Measurements from ENCODE around the gene SUMO4. TPM values are rescaled to one million over a fixed set of nuclear protein-coding genes. Genes with fewer than 3 reads are reported as not detected.

SUMO4 gene
- total and polyA plus RNA-seq, 10 of the 15 experiments (the other 5 are each of a cell fraction or from before 2014, with no cell fraction given): 0.07 to 5.3 (median 1.0) TPM; not detected in 1

DNA sequence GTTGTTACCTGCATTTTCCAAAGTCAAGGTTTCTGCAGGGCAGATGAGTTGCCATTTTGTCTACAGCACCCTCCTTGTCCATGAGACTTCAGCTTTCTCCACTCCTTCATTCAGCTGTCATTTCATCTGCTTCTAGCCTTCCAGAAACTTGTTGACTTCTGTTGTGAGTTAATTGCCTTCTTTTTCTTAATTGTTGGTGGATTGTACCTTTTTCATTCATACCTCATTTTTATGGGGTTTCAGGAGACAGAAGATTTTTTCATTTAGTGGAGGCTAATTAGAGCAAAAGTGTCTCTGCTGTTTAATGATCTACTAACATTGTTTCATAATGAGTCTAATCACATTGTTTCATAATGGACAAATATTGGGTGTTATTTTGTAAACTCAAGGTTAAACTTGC, 7.5 kb upstream of the SUMO4 start (continued):
- TF ChIP-seq SREBF1 (IDR thresholded peaks at IDR 0.05; ENCODE audit: low read length): no peak
- no peak for TF ChIP-seq POLR2AphosphoS5 (IDR thresholded peaks at IDR 0.05; ENCODE audit: low read length)
- TF ChIP-seq, protein P1, sequence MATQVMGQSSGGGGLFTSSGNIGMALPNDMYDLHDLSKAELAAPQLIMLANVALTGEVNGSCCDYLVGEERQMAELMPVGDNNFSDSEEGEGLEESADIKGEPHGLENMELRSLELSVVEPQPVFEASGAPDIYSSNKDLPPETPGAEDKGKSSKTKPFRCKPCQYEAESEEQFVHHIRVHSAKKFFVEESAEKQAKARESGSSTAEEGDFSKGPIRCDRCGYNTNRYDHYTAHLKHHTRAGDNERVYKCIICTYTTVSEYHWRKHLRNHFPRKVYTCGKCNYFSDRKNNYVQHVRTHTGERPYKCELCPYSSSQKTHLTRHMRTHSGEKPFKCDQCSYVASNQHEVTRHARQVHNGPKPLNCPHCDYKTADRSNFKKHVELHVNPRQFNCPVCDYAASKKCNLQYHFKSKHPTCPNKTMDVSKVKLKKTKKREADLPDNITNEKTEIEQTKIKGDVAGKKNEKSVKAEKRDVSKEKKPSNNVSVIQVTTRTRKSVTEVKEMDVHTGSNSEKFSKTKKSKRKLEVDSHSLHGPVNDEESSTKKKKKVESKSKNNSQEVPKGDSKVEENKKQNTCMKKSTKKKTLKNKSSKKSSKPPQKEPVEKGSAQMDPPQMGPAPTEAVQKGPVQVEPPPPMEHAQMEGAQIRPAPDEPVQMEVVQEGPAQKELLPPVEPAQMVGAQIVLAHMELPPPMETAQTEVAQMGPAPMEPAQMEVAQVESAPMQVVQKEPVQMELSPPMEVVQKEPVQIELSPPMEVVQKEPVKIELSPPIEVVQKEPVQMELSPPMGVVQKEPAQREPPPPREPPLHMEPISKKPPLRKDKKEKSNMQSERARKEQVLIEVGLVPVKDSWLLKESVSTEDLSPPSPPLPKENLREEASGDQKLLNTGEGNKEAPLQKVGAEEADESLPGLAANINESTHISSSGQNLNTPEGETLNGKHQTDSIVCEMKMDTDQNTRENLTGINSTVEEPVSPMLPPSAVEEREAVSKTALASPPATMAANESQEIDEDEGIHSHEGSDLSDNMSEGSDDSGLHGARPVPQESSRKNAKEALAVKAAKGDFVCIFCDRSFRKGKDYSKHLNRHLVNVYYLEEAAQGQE (IDR thresholded peaks at IDR 0.05; ENCODE audit: low read depth, low read length): no peak
- TF ChIP-seq YY1 (IDR thresholded peaks at IDR 0.05; ENCODE audit: low read depth, low read length): no peak
- TF ChIP-seq, protein P2, sequence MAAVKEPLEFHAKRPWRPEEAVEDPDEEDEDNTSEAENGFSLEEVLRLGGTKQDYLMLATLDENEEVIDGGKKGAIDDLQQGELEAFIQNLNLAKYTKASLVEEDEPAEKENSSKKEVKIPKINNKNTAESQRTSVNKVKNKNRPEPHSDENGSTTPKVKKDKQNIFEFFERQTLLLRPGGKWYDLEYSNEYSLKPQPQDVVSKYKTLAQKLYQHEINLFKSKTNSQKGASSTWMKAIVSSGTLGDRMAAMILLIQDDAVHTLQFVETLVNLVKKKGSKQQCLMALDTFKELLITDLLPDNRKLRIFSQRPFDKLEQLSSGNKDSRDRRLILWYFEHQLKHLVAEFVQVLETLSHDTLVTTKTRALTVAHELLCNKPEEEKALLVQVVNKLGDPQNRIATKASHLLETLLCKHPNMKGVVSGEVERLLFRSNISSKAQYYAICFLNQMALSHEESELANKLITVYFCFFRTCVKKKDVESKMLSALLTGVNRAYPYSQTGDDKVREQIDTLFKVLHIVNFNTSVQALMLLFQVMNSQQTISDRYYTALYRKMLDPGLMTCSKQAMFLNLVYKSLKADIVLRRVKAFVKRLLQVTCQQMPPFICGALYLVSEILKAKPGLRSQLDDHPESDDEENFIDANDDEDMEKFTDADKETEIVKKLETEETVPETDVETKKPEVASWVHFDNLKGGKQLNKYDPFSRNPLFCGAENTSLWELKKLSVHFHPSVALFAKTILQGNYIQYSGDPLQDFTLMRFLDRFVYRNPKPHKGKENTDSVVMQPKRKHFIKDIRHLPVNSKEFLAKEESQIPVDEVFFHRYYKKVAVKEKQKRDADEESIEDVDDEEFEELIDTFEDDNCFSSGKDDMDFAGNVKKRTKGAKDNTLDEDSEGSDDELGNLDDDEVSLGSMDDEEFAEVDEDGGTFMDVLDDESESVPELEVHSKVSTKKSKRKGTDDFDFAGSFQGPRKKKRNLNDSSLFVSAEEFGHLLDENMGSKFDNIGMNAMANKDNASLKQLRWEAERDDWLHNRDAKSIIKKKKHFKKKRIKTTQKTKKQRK (IDR thresholded peaks at IDR 0.05; ENCODE audit: low read depth, low read length): no peak
- no peak for TF ChIP-seq WRNIP1 (IDR thresholded peaks at IDR 0.05; ENCODE audit: borderline replicate concordance, low read depth, low read length)
- TF ChIP-seq CHD2 (IDR thresholded peaks at IDR 0.05; ENCODE audit: borderline replicate concordance, low read depth, low read length): no peak
- TF ChIP-seq, protein P3, sequence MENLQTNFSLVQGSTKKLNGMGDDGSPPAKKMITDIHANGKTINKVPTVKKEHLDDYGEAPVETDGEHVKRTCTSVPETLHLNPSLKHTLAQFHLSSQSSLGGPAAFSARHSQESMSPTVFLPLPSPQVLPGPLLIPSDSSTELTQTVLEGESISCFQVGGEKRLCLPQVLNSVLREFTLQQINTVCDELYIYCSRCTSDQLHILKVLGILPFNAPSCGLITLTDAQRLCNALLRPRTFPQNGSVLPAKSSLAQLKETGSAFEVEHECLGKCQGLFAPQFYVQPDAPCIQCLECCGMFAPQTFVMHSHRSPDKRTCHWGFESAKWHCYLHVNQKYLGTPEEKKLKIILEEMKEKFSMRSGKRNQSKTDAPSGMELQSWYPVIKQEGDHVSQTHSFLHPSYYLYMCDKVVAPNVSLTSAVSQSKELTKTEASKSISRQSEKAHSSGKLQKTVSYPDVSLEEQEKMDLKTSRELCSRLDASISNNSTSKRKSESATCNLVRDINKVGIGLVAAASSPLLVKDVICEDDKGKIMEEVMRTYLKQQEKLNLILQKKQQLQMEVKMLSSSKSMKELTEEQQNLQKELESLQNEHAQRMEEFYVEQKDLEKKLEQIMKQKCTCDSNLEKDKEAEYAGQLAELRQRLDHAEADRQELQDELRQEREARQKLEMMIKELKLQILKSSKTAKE (IDR thresholded peaks at IDR 0.05; ENCODE audit: low read depth, poor library complexity, severe bottlenecking): no peak
- TF ChIP-seq ZBED1 (IDR thresholded peaks at IDR 0.05; ENCODE audit: borderline replicate concordance): no peak
- TF ChIP-seq MYC (IDR thresholded peaks at IDR 0.05; ENCODE audit: insufficient read depth, insufficient read length, insufficient replicate concordance, low read length, severe bottlenecking): no peak
- TF ChIP-seq CEBPB (IDR thresholded peaks at IDR 0.05; ENCODE audit: borderline replicate concordance in 1 of 2, low read depth in 2 of 2, low read length in 2 of 2): no peak
- TF ChIP-seq, protein P4, sequence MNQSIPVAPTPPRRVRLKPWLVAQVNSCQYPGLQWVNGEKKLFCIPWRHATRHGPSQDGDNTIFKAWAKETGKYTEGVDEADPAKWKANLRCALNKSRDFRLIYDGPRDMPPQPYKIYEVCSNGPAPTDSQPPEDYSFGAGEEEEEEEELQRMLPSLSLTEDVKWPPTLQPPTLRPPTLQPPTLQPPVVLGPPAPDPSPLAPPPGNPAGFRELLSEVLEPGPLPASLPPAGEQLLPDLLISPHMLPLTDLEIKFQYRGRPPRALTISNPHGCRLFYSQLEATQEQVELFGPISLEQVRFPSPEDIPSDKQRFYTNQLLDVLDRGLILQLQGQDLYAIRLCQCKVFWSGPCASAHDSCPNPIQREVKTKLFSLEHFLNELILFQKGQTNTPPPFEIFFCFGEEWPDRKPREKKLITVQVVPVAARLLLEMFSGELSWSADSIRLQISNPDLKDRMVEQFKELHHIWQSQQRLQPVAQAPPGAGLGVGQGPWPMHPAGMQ (IDR thresholded peaks at IDR 0.05; ENCODE audit: borderline replicate concordance): no peak
- no peak for TF ChIP-seq BHLHE40 (IDR thresholded peaks at IDR 0.05; ENCODE audit: borderline replicate concordance in 1 of 2, low read depth in 2 of 2, low read length in 1 of 2)
- peak; percentile 77; the same call in 1 of the 2 replicates for TF ChIP-seq BACH1 (IDR thresholded peaks at IDR 0.05; ENCODE audit: borderline replicate concordance)
- peak; percentile 85 for TF ChIP-seq DPF2 (IDR thresholded peaks at IDR 0.05)
- TF ChIP-seq CBX3 (IDR thresholded peaks at IDR 0.05; ENCODE audit: borderline replicate concordance, low read depth): no peak
- no peak for TF ChIP-seq RBBP5 (conservative IDR thresholded peaks at IDR 0.05)
- TF ChIP-seq ZSCAN29 (IDR thresholded peaks at IDR 0.05): no peak
- TF ChIP-seq, protein P5, sequence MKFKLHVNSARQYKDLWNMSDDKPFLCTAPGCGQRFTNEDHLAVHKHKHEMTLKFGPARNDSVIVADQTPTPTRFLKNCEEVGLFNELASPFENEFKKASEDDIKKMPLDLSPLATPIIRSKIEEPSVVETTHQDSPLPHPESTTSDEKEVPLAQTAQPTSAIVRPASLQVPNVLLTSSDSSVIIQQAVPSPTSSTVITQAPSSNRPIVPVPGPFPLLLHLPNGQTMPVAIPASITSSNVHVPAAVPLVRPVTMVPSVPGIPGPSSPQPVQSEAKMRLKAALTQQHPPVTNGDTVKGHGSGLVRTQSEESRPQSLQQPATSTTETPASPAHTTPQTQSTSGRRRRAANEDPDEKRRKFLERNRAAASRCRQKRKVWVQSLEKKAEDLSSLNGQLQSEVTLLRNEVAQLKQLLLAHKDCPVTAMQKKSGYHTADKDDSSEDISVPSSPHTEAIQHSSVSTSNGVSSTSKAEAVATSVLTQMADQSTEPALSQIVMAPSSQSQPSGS (IDR thresholded peaks at IDR 0.05; ENCODE audit: low read length): no peak
- no peak for TF ChIP-seq RUNX3 (IDR thresholded peaks at IDR 0.05; ENCODE audit: low read length)
